ENCODE measurements around the gene GNAI3. TPM values are rescaled to one million over a fixed set of nuclear protein-coding genes. Genes with fewer than 3 reads are reported as not detected.

Gene GNAI3
- total RNA-seq, 1 experiment from 2014 or later, result 9.9 TPM

- no peaks in the 10 kb centered on the region for H3K79me2 ChIP-seq (ENCODE audit: insufficient read depth, low read length)
- H3K4me1 ChIP-seq (ENCODE audit: insufficient read depth, low read length), result no peaks in the 10 kb centered on the region
- Mint-ChIP-seq H3K4me3 (peak within 1 kb of the TSS; percentile 86 to 94), H3K27me3 (ENCODE audit: low read depth) (peaks cover 38% of the 10 kb centered on the region), H3K9me3 (no peaks in the 10 kb centered on the region), H3K36me3 (ENCODE audit: insufficient read depth in 1 of 3, low read depth in 3 of 3) (no peaks in the 10 kb centered on the region), H3K4me1 (peaks cover 5 to 14% of the 10 kb centered on the region in 2 experiments; a peak in 3 of 4 replicates), H3K27ac (peak within 1 kb of the TSS; percentile 80 to 98 (median 93); a peak in 6 of 7 replicates)
- TF ChIP-seq CTCF (conservative IDR thresholded peaks at IDR 0.05), result no peak
- no peak within 1 kb of the TSS for H4K5ac ChIP-seq (ENCODE audit: insufficient read length, low read depth, low read length)
- H3K9me3 ChIP-seq (ENCODE audit: control insufficient read depth, low read depth, low read length), result no peaks in the 10 kb centered on the region
- DNase-seq, result peak; percentile 89
- no peak within 1 kb of the TSS for H4K8ac ChIP-seq (replicated peaks; ENCODE audit: insufficient read length, low read depth, low read length)
- H3K4me2 ChIP-seq (ENCODE audit: insufficient read depth, insufficient read length, low read length), result peak within 1 kb of the TSS; percentile 90
- peak within 1 kb of the TSS; percentile 66 for H2AFZ ChIP-seq (ENCODE audit: low read length)
- H3K27ac ChIP-seq (ENCODE audit: insufficient read length, low read depth, low read length), result no peak within 1 kb of the TSS
- no peak within 1 kb of the TSS for H2AK5ac ChIP-seq (ENCODE audit: insufficient read length, low read length)
- WGBS (ENCODE audit: extremely low coverage, insufficient read length, low lambda C conversion rate), result no CpG with 5 or more reads among the region's 54 CpGs
- H3K14ac ChIP-seq (ENCODE audit: insufficient read depth, low read length), result 0 out of 2 replicates have a peak within 1 kb of the TSS, but pooled peaks have one; percentile 27
- no peak within 1 kb of the TSS for H3K4ac ChIP-seq (ENCODE audit: low read depth, low read length)
- no peak within 1 kb of the TSS for H2BK15ac ChIP-seq (ENCODE audit: low read depth, low read length)
- H3K9ac ChIP-seq (ENCODE audit: extremely low read depth, insufficient read length, low read length), result peak within 1 kb of the TSS; percentile 42
- H3T11ph ChIP-seq (ENCODE audit: low read length), result no peak within 1 kb of the TSS
- H2BK20ac ChIP-seq (ENCODE audit: low read depth, low read length, poor library complexity, severe bottlenecking), result no peak within 1 kb of the TSS
- no peak within 1 kb of the TSS for H2BK12ac ChIP-seq (ENCODE audit: insufficient read length, low read depth, low read length)
- no peaks in the 10 kb centered on the region for H3K27me3 ChIP-seq (ENCODE audit: insufficient read depth, low read length)
- no peak within 1 kb of the TSS for H2BK120ac ChIP-seq (ENCODE audit: low read depth, low read length, poor library complexity, severe bottlenecking)
- H3K23me2 ChIP-seq (ENCODE audit: insufficient read length, low read depth, low read length, poor library complexity, severe bottlenecking), result peaks cover 4% of the 10 kb centered on the region
- no peak within 1 kb of the TSS for H4K91ac ChIP-seq (ENCODE audit: insufficient read length, low read depth, low read length)
- no peaks in the 10 kb centered on the region for H4K20me1 ChIP-seq (ENCODE audit: control insufficient read depth, insufficient read depth, insufficient read length)
- no peak within 1 kb of the TSS for H3K56ac ChIP-seq (ENCODE audit: insufficient read length, low read depth, low read length)
- no peaks in the 10 kb centered on the region for H3K79me1 ChIP-seq (ENCODE audit: insufficient read depth, low read depth, low read length, poor library complexity, severe bottlenecking)
- H3K18ac ChIP-seq (ENCODE audit: insufficient read length, low read depth, low read length), result no peak within 1 kb of the TSS
- no peak within 1 kb of the TSS for H3K23ac ChIP-seq (ENCODE audit: insufficient read length, low read depth, low read length)
- H2BK5ac ChIP-seq (ENCODE audit: insufficient read length, low read length), result no peak within 1 kb of the TSS
Observed at GRCh38 chr1:109655615-109656519, 107.5 kb downstream of the GNAI3 start, which contains the start of gene GSTM4. TSS of gene GSTM4 (plus strand) at chr1:109656099. CDS start at chr1:109656390, 291 bp downstream.

Measured in H9 (cell line).